ENCODE measurements around the gene RNF25. TPM values are rescaled to one million over a fixed set of nuclear protein-coding genes. Genes with fewer than 3 reads are reported as not detected.
A peak's percentile ranks its signal among the peaks of the same experiment; 100 is the strongest.

Gene RNF25
- polyA plus RNA-seq, 2 donors: 18.2 to 20.5 TPM

DNA sequence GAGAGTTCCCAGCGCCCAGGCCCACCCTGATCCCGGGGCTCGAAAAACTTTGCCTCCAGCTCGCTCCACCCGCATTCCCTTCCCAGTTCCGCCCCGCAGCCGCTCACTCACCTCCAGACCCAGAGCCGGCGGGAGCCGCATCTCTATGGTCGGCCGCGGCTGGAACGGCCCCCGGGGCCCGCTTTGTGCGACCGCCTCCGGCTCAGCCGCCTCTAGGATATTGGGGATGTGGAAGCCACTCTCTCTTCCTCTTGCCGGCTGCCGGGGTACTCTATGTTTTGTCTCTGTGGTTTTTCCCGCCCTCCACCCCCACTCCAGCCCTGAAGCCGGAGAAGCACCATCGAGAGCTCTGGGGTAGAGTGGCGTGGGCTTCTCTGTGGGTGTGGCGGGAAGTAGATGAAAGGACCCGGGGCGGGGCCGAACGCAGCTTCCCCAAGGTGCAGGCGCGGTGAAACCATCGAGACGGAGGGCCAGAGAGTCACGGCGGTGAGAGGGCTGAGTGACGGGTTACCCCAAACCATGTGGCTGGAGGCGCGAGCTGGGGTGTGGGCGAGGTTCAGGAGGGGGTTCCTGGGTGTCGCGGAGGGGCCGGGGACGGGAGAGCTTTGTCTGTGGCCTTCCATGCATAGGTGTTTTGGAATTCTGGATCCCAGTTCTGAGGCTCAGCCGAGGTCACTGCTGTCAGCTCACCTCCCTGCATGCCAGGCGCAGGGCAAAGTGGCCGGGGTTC is 12.4 kb downstream of the RNF25 start, which contains the start of the genes BCS1L and ZNF142:
TSS of gene BCS1L (plus strand) at position 426 of the 730 bp plus-strand sequence. CDS start 1,305 bp downstream, outside the sequence.
TSS of gene ZNF142 (minus strand) at position 366 of the 730 bp plus-strand sequence. CDS start 3,194 bp downstream, outside the sequence.
- peak within 1 kb of the TSS; percentile 75 to 81 for H3K27ac ChIP-seq (ENCODE audit: low read depth in 2 of 2, low read length in 1 of 2)
- H3K27me3 ChIP-seq (ENCODE audit: control insufficient read depth in 1 of 2, insufficient read depth in 2 of 2, low read length in 2 of 2): no peaks in the 10 kb centered on the region
- peaks cover 0 to 6% of the 10 kb centered on the region in 2 donors for H3K4me1 ChIP-seq (ENCODE audit: control insufficient read depth in 2 of 2, insufficient read depth in 2 of 2, low read length in 1 of 2)
- peaks cover 18 to 28% of the 10 kb centered on the region in 2 donors for H3K36me3 ChIP-seq (ENCODE audit: control insufficient read depth in 2 of 2, insufficient read depth in 2 of 2, low read length in 1 of 2)
- H3K4me3 ChIP-seq (ENCODE audit: low read depth in 1 of 2, low read length in 2 of 2): peak within 1 kb of the TSS; percentile 78 to 86
- no peaks in the 10 kb centered on the region for H3K9me3 ChIP-seq (ENCODE audit: control insufficient read depth in 2 of 2, insufficient read depth in 1 of 2, low read depth in 1 of 2, low read length in 1 of 2)
- WGBS, 2 donors: 0% methylated on average over 49 of the region's 49 CpGs

DNA sequence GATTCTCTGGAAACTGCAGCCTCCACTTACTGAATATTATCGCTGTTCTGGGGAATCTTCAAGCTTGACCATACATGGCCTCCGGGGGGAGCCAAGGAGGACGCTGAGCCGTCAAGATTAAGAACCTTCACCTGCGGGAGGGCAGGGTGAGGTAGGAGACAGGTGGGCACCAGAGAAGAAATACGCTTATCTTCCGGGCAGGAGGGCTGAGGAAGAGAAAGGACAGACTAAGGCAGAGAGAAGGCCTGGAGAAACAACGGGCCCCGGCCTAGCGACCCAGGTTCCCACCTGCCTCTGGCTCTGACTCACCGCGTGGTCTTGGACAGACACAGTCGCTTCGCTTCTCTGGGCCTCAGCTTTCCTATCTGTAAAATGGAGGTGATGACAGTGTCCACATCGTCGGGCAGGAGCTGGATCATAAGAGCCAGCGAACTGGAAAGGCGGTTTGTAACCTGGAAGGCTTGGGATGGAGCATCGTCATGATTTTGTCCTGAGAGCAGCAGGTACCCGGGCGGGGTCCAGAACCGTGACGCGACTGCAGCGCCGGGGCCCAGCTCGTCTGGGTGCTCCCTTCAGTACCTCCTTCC is 13.0 kb downstream of the RNF25 start:
- no peaks in the 10 kb centered on the region for H3K9me3 ChIP-seq (ENCODE audit: control insufficient read depth in 2 of 2, insufficient read depth in 1 of 2, low read depth in 1 of 2, low read length in 1 of 2)
- H3K4me3 ChIP-seq (ENCODE audit: low read depth in 1 of 2, low read length in 2 of 2): peak overlapping the region; percentile 78 to 86
- no peaks in the 10 kb centered on the region for H3K27me3 ChIP-seq (ENCODE audit: control insufficient read depth in 1 of 2, insufficient read depth in 2 of 2, low read length in 2 of 2)
- H3K36me3 ChIP-seq (ENCODE audit: control insufficient read depth in 2 of 2, insufficient read depth in 2 of 2, low read length in 1 of 2): peaks cover 11 to 22% of the 10 kb centered on the region in 2 donors
- H3K27ac ChIP-seq (ENCODE audit: low read depth in 2 of 2, low read length in 1 of 2): peak overlapping the region; percentile 75 to 81
- WGBS, 2 donors: 1% methylated on average over 27 of the region's 27 CpGs
- peaks cover 0 to 6% of the 10 kb centered on the region in 2 donors for H3K4me1 ChIP-seq (ENCODE audit: control insufficient read depth in 2 of 2, insufficient read depth in 2 of 2, low read length in 1 of 2)

DNA sequence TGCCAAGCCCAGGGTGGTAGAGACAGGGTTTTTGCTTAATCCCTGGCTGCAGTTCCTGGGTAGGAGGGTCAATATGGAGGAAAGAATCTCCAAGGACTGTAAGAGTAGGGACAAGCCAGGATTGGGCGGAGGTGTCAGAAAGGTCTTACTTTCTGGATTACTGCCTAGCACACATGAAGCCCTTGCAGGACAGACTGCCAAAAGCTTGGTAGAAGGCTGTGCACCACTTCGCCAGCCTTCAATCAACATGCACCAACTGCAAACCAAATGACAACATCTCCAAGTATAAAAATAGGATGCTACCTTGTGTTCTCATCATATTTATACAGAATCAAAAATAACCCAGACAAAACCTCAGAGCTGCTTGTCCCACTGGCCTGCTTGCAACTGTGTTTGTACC is 16.1 kb downstream of the RNF25 start:
- Histone ChIP-seq H3K27ac (ENCODE audit: low read depth in 2 of 2, low read length in 1 of 2) (no peak overlapping the region), H3K9me3 (ENCODE audit: control insufficient read depth in 2 of 2, insufficient read depth in 1 of 2, low read depth in 1 of 2, low read length in 1 of 2) (no peaks in the 10 kb centered on the region), H3K36me3 (ENCODE audit: control insufficient read depth in 2 of 2, insufficient read depth in 2 of 2, low read length in 1 of 2) (peaks cover 11 to 17% of the 10 kb centered on the region in 2 donors), H3K4me3 (ENCODE audit: low read depth in 1 of 2, low read length in 2 of 2) (no peak overlapping the region), H3K4me1 (ENCODE audit: control insufficient read depth in 2 of 2, insufficient read depth in 2 of 2, low read length in 1 of 2) (peaks cover 0 to 6% of the 10 kb centered on the region in 2 donors), H3K27me3 (ENCODE audit: control insufficient read depth in 1 of 2, insufficient read depth in 2 of 2, low read length in 2 of 2) (no peaks in the 10 kb centered on the region)
- WGBS, 2 donors: 97% methylated on average over 2 of the region's 2 CpGs

DNA sequence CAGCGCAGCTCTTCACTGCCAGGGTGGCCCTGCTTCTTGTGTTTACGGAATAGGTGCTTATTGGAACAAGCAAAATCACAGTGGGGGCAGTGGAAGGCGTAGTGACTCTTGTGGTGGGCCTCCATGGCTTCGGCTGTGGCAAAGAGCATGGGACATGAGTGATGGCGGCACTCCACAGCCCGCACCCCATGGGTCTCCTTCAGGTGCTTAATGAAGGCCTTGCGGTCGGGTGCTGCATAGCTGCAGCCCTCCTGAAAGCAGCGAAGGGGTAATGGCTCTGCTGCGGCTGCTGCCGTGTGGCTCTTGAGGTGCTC is 23.1 kb downstream of the RNF25 start:
- 88 to 90% methylated on average over 10 to 11 of the region's 11 CpGs for WGBS, 2 donors
- no peaks in the 10 kb centered on the region for H3K9me3 ChIP-seq (ENCODE audit: control insufficient read depth in 2 of 2, insufficient read depth in 1 of 2, low read depth in 1 of 2, low read length in 1 of 2)
- H3K4me1 ChIP-seq (ENCODE audit: control insufficient read depth in 2 of 2, insufficient read depth in 2 of 2, low read length in 1 of 2): no peaks in the 10 kb centered on the region
- peaks cover 22 to 48% of the 10 kb centered on the region in 2 donors for H3K36me3 ChIP-seq (ENCODE audit: control insufficient read depth in 2 of 2, insufficient read depth in 2 of 2, low read length in 1 of 2)
- H3K27me3 ChIP-seq (ENCODE audit: control insufficient read depth in 1 of 2, insufficient read depth in 2 of 2, low read length in 2 of 2): no peaks in the 10 kb centered on the region
- H3K4me3 ChIP-seq (ENCODE audit: low read depth in 1 of 2, low read length in 2 of 2): no peak overlapping the region
- H3K27ac ChIP-seq (ENCODE audit: low read depth in 2 of 2, low read length in 1 of 2): no peak overlapping the region

DNA sequence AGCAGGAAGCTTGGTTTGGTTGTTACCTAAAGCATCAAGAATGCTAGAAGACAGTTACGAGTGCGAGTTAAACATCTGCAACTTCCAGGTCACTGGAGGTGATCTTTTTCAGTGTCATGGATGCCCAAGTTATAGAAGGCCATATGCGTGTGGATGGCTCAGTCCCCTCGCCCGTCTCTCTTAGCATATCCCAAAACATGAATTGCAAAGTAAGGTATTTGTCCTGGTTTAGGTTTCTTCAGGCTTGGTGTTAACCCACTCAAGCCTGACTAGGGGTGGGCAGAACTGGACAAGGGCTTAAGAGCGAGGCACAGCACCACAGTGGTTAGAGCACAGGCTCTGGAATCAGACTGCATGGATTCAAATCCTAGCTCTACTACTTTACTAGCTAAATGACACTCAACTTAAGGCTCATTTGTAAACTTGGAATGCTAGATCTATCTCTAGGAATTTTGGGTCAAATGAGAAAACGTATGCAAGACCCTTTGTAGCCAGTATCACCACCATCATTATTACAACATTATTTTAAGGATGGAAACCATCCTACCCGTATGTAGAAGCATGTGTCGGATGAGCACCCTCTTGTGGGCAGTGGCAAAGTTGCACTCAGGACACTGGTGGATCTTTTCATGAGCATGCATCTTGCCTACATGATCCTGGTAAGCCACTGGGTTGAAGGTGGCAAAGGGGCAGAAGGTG is 23.6 kb downstream of the RNF25 start:
- 71 to 73% methylated on average over 9 of the region's 9 CpGs for WGBS, 2 donors
- no peaks in the 10 kb centered on the region for H3K27me3 ChIP-seq (ENCODE audit: control insufficient read depth in 1 of 2, insufficient read depth in 2 of 2, low read length in 2 of 2)
- no peak overlapping the region for H3K4me3 ChIP-seq (ENCODE audit: low read depth in 1 of 2, low read length in 2 of 2)
- H3K36me3 ChIP-seq (ENCODE audit: control insufficient read depth in 2 of 2, insufficient read depth in 2 of 2, low read length in 1 of 2): peaks cover 25 to 52% of the 10 kb centered on the region in 2 donors
- H3K27ac ChIP-seq (ENCODE audit: low read depth in 2 of 2, low read length in 1 of 2): no peak overlapping the region
- H3K4me1 ChIP-seq (ENCODE audit: control insufficient read depth in 2 of 2, insufficient read depth in 2 of 2, low read length in 1 of 2): no peaks in the 10 kb centered on the region
- no peaks in the 10 kb centered on the region for H3K9me3 ChIP-seq (ENCODE audit: control insufficient read depth in 2 of 2, insufficient read depth in 1 of 2, low read depth in 1 of 2, low read length in 1 of 2)

DNA sequence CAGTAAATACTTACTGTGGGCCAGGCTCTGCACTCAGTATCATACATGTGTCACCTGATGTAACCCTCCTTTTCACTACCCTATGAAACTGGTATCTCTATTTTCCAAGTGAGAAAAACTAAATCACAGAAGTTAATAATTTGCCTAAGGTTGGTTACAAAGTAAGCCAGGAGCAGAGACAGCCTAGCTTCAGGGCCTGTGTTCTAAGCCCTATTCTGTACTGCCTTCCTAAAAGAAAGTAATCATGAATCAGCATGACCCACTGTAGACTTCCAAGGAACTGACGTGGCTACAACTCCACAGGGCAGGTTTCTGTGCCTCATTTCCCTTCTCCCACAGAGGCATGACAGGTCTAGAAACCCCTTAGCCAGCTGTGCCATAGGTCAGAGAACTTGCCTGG is 26.7 kb downstream of the RNF25 start:
- WGBS, 2 donors: 73 to 79% methylated on average over 1 of the region's 1 CpG
- no peaks in the 10 kb centered on the region for H3K9me3 ChIP-seq (ENCODE audit: control insufficient read depth in 2 of 2, insufficient read depth in 1 of 2, low read depth in 1 of 2, low read length in 1 of 2)
- H3K27me3 ChIP-seq (ENCODE audit: control insufficient read depth in 1 of 2, insufficient read depth in 2 of 2, low read length in 2 of 2): no peaks in the 10 kb centered on the region
- peaks cover 30 to 60% of the 10 kb centered on the region in 2 donors for H3K36me3 ChIP-seq (ENCODE audit: control insufficient read depth in 2 of 2, insufficient read depth in 2 of 2, low read length in 1 of 2)
- no peaks in the 10 kb centered on the region for H3K4me1 ChIP-seq (ENCODE audit: control insufficient read depth in 2 of 2, insufficient read depth in 2 of 2, low read length in 1 of 2)
- H3K27ac ChIP-seq (ENCODE audit: low read depth in 2 of 2, low read length in 1 of 2): no peak overlapping the region
- no peak overlapping the region for H3K4me3 ChIP-seq (ENCODE audit: low read depth in 1 of 2, low read length in 2 of 2)

DNA sequence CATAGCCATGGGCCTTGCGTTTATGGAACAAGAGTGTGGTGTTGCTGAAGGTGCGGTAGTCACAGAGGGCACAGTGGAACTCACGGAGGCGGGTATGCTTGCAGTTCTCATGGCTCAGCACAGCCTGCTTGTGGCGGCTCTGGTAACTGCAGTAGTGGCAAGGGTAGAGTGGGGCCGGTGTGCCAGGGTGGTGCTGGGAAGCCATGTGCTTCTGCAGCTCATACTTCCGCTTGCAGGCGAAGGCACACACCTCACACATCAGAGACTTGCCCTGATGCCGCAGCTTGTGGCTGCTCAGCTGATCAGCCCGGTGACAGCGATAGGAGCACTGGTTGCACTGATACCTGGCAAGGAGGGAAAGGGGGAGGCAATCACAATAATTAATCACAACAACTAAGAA is 27.1 kb downstream of the RNF25 start:
- Histone ChIP-seq H3K27me3 (ENCODE audit: control insufficient read depth in 1 of 2, insufficient read depth in 2 of 2, low read length in 2 of 2) (no peaks in the 10 kb centered on the region), H3K27ac (ENCODE audit: low read depth in 2 of 2, low read length in 1 of 2) (no peak overlapping the region), H3K9me3 (ENCODE audit: control insufficient read depth in 2 of 2, insufficient read depth in 1 of 2, low read depth in 1 of 2, low read length in 1 of 2) (no peaks in the 10 kb centered on the region), H3K4me3 (ENCODE audit: low read depth in 1 of 2, low read length in 2 of 2) (no peak overlapping the region), H3K36me3 (ENCODE audit: control insufficient read depth in 2 of 2, insufficient read depth in 2 of 2, low read length in 1 of 2) (peaks cover 29 to 59% of the 10 kb centered on the region in 2 donors), H3K4me1 (ENCODE audit: control insufficient read depth in 2 of 2, insufficient read depth in 2 of 2, low read length in 1 of 2) (no peaks in the 10 kb centered on the region)
- WGBS, 2 donors: 86 to 92% methylated on average over 11 of the region's 11 CpGs

DNA sequence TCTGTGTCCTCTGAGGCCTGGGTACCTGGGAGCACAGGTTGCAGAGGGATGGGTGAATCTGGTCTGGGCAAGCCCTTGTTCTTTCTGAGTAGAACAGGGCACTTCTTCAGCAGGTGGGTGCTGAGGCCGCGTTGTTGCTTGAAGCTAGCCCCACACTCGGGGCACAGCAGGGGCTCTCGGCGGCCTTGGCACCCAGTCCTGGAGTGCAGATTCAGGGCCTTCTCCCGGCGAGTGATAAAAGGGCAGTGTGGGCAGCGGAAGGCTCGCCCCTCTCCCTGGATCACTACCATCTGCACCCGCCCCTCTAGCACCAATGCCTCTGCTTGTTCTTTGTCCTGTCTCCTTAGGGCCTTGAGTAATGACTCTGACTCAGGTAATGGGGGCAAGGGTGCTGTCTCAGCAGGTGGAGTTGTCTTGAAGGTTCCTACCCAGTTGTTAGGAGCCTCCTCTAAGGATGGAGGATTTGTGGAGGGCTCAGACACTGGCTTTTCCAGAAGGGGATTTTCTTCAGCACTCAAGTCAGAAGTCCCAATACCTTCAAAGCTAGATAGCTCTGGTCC is 28.0 kb downstream of the RNF25 start:
- Histone ChIP-seq H3K36me3 (ENCODE audit: control insufficient read depth in 2 of 2, insufficient read depth in 2 of 2, low read length in 1 of 2) (peaks cover 29 to 57% of the 10 kb centered on the region in 2 donors), H3K27me3 (ENCODE audit: control insufficient read depth in 1 of 2, insufficient read depth in 2 of 2, low read length in 2 of 2) (no peaks in the 10 kb centered on the region), H3K9me3 (ENCODE audit: control insufficient read depth in 2 of 2, insufficient read depth in 1 of 2, low read depth in 1 of 2, low read length in 1 of 2) (no peaks in the 10 kb centered on the region), H3K27ac (ENCODE audit: low read depth in 2 of 2, low read length in 1 of 2) (no peak overlapping the region), H3K4me3 (ENCODE audit: low read depth in 1 of 2, low read length in 2 of 2) (no peak overlapping the region), H3K4me1 (ENCODE audit: control insufficient read depth in 2 of 2, insufficient read depth in 2 of 2, low read length in 1 of 2) (no peaks in the 10 kb centered on the region)
- WGBS, 2 donors: 92% methylated on average over 8 to 10 of the region's 10 CpGs

DNA sequence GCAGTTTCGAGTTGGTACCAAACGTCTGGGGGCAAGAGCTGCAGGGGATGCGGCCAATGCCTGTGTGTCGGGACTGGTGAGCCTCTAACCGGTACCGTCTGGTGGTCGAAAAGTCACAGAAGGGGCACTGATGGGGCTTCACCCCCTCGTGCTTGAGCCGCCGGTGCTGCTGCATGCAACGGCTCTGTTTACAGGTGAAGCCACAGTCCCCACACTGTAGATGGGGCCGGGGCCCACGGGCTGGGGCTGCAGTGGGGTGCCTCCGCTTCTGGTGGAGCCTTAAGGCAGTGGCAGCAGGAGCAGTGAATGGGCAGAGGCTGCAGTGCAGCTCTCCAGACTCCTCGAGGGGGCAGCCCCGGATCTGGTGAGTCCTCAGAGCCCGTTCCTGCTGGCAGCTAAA is 29.0 kb downstream of the RNF25 start:
- Histone ChIP-seq H3K4me3 (ENCODE audit: low read depth in 1 of 2, low read length in 2 of 2) (no peak overlapping the region), H3K27me3 (ENCODE audit: control insufficient read depth in 1 of 2, insufficient read depth in 2 of 2, low read length in 2 of 2) (no peaks in the 10 kb centered on the region), H3K36me3 (ENCODE audit: control insufficient read depth in 2 of 2, insufficient read depth in 2 of 2, low read length in 1 of 2) (peaks cover 34 to 57% of the 10 kb centered on the region in 2 donors), H3K9me3 (ENCODE audit: control insufficient read depth in 2 of 2, insufficient read depth in 1 of 2, low read depth in 1 of 2, low read length in 1 of 2) (no peaks in the 10 kb centered on the region), H3K4me1 (ENCODE audit: control insufficient read depth in 2 of 2, insufficient read depth in 2 of 2, low read length in 1 of 2) (no peaks in the 10 kb centered on the region), H3K27ac (ENCODE audit: low read depth in 2 of 2, low read length in 1 of 2) (no peak overlapping the region)
- 89 to 91% methylated on average over 17 of the region's 17 CpGs for WGBS, 2 donors

Data from esophagus (tissue), 2 donors.